ENCODE data around the gene CHMP1A.
A peak's percentile ranks its signal among the peaks of the same experiment; 100 is the strongest.
"Not testable (repeated sequence)": the region's sequence is repeated elsewhere in the genome, so short reads cannot be mapped to it uniquely, and the experiment has no call there.

CHMP1A gene

DNA sequence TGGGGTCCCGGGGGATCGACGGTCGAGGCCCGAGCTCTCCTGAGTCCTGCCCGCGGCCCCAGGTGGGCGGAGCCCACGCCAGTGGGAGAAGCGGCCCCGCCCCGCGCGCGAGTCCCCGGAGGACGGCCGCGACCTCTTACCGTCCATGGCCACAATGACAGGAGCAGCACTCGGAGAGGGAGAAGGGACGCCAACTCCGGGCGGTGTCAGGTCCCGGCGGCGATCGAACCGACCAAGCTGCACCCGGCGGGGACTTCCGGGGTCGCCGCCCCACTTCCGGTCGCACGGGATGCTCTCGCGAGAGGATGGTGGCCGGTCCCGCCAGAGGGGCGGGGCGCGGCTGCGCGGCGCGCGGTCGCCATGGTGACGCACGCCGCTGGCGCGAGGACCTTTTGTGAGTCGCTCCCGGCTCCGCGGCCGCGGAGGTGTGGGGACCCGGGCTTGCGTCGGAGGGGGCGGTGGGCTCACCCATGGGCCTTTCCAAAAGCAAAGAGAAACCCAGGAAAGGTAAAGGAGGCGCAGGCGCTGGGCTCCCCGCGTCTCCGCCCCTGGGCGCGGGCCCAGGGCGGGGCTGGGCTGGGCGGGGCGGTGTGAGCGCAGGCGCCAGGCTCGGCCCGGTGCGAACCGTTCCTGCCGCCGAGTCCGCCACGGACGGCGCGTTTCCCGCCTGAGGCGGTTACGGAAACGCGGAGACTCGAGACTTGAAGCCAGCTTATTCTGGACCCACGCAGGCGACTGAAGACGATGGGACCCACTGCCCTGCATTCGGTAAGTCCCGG lies at the start of gene CHMP1A, which contains the start of gene SPATA33:
TSS of gene CHMP1A (minus strand) at position 267 of the 779 bp plus-strand sequence. CDS start at position 147, 120 bp downstream.
TSS of gene SPATA33 (plus strand) at position 395 of the 779 bp plus-strand sequence. CDS start at position 471, 76 bp downstream.
- Mint-ChIP-seq H3K27me3 (no peaks in the 10 kb centered on the region), H3K9me3 (no peaks in the 10 kb centered on the region), H3K36me3 (peaks cover 24 to 46% of the 10 kb centered on the region in 2 donors), H3K4me3 (peak within 1 kb of the TSS; percentile 94 to 96), H3K4me1 (peaks cover 27 to 51% of the 10 kb centered on the region in 2 donors), H3K27ac (peak within 1 kb of the TSS; percentile 93)
- DNase-seq (peak; percentile 90), ATAC-seq (replicated peaks) (peak; percentile 93 to 96)

- no peaks in the 10 kb centered on the region for H3K9me3 Mint-ChIP-seq
- H3K4me3 Mint-ChIP-seq = peak overlapping the region in 1 of 2 donors; percentile 56
- no peak overlapping the region for H3K27ac Mint-ChIP-seq
- ATAC-seq (replicated peaks) (no peak), DNase-seq (no peak)
- H3K4me1 Mint-ChIP-seq = peaks cover 8 to 18% of the 10 kb centered on the region in 2 donors
- no peaks in the 10 kb centered on the region for H3K36me3 Mint-ChIP-seq
- no peaks in the 10 kb centered on the region for H3K27me3 Mint-ChIP-seq
Observed at GRCh38 chr16:89706518-89707260, 49.2 kb upstream of the CHMP1A start.

DNA sequence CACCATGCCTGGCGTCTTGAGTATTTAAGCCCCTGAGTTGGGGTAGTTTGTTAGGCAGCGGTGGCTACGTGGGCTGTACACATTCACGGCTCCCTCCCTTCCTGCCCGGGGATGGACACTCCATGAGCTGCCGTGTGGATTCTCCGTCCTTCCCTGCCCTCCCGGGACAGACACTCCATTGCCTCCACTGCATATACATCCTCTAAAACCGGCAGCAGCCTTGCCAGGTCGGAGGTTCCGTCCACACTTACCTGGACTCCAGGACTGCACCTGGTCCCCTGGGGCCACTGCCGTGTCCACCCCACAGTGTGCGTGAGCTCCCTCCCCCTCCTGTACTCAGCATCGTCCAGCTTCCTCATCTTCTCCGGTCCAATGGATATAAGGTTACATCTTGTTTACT lies 47.5 kb upstream of the CHMP1A start:
- Mint-ChIP-seq H3K36me3 (peaks cover 0 to under 1% of the 10 kb centered on the region in 2 donors), H3K27ac (no peak overlapping the region), H3K9me3 (no peaks in the 10 kb centered on the region), H3K27me3 (no peaks in the 10 kb centered on the region), H3K4me3 (no peak overlapping the region), H3K4me1 (peaks cover 10 to 26% of the 10 kb centered on the region in 2 donors)
- DNase-seq = no peak
- no peak for ATAC-seq (replicated peaks)

DNA sequence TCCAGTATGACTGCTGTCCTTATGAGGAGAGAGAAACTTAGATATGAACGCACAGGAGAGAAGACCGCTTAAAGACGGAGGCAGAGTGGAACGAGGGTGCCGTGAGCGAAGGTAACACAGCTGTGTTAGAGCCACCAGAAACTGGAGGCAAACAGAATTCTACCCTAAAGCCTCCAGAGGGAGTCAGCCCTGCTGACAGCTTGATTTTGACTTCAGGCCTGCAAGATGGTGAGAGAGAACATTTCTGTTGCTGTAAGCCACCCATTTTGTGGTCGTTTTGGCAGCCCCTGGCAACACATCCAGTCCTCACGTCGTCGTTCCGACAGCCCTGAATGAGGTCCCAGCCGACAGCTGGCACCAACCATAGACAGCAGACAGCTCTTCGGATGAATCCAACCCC lies 46.8 kb upstream of the CHMP1A start:
- Mint-ChIP-seq H3K27me3 (no peaks in the 10 kb centered on the region), H3K36me3 (peaks cover under 1 to 4% of the 10 kb centered on the region in 2 donors), H3K4me1 (peaks cover 11 to 31% of the 10 kb centered on the region in 2 donors), H3K27ac (no peak overlapping the region), H3K4me3 (no peak overlapping the region), H3K9me3 (no peaks in the 10 kb centered on the region)
- ATAC-seq (replicated peaks) = no peak
- no peak for DNase-seq

DNA sequence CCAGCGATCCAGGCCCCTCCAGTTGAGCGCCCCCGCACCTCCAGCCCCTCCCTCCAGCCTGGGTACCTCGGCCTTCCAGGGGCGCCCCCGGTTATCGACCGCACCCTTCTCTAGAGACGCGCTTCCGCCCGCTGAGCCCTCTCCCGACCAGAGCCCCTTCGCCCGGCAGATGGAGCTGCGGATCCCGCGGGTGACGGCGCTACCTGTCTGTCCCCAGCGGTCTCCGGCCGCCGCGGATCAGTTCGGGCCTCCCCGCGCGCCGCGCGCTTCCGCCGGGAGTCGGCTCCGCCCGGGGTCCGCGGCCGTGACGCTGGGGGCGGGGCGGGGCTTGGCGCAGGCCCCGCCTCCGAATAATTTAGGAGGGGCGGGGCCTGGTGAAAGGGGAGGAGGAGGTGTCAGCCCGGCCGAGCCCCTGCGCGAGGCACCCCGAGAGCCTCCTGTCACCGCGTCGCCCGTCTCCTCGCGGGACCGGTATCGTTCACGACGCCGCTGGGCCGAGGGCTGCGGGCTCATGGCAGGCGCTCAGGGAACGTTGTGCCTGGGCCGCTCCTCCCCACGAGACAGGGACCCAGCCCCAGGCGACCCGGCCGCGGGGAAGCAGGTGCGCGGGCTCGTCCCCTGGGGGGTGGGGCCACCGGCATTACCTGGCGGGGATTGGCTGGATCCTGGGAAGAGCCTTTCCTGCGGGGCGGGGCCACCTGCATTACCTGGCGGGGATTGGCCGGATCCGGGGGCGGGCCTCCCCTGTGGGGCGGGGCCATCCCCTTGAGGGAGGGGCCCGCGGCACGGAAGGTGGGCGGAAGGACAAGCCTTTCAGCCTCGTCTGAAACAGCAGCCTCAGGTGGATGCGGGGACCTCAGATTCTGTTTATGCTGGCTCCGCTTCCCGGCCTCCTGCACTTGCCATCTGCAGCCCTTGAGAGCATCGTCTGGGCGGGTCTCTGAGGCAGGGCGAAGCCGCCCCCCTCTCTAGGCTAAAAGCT lies 44.2 kb upstream of the CHMP1A start, which contains the start of gene SPATA2L:
TSS of gene SPATA2L (minus strand) at position 281 of the 982 bp plus-strand sequence. CDS start 473 bp downstream, outside the sequence.
- peak within 1 kb of the TSS; percentile 92 for H3K27ac Mint-ChIP-seq
- DNase-seq (peak; percentile 94), ATAC-seq (replicated peaks) (peak; percentile 69 to 77)
- H3K9me3 Mint-ChIP-seq = no peaks in the 10 kb centered on the region
- peaks cover 15 to 35% of the 10 kb centered on the region in 2 donors for H3K4me1 Mint-ChIP-seq
- no peaks in the 10 kb centered on the region for H3K27me3 Mint-ChIP-seq
- H3K4me3 Mint-ChIP-seq = peak within 1 kb of the TSS; percentile 86 to 88
- peaks cover 6 to 8% of the 10 kb centered on the region in 2 donors for H3K36me3 Mint-ChIP-seq

DNA sequence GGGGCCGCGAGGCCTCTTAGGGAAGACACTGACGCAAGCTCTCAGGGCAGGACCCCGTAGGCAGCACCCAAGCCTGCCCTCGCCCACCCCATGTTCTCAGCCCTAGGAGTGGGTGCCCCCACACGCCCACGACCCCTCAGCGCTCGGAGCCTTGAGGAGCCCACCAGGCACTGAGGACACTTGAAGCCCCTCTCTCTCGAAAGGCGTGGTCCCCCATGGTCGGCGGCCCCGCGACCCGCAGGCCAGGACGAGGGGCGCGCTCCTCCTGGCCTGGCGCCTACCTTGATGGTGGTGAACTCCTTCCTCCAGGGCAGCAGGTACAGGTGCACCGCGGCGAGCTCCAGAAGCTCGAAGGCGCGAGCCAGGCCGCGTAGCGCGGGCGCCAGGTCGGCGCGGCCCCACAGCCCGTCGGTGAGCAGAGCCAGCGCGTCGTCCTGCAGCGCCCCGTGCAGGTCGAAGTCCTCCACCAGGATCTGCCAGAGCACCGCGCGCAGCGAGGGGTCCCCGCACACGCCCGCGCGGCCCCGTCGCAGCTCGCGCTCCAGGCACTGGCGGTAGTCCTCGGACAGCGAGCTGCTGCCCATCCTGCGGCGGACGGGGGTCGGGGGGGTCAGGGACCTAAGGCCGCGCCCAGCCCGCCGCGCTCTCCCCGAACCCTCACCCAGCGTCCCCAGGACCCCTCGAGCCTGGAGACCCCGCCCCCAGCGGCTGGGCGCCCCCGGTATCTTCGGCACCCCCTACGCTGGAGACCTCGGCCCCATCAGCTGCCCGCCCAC lies 43.3 kb upstream of the CHMP1A start:
- Mint-ChIP-seq H3K4me3 (peak overlapping the region; percentile 86 to 88), H3K27me3 (no peaks in the 10 kb centered on the region), H3K36me3 (peaks cover 7 to 11% of the 10 kb centered on the region in 2 donors), H3K27ac (peak overlapping the region; percentile 92), H3K9me3 (no peaks in the 10 kb centered on the region), H3K4me1 (peaks cover 14 to 38% of the 10 kb centered on the region in 2 donors)
- ATAC-seq (replicated peaks) = peak; percentile 47 to 49
- DNase-seq = peak; percentile 55

DNA sequence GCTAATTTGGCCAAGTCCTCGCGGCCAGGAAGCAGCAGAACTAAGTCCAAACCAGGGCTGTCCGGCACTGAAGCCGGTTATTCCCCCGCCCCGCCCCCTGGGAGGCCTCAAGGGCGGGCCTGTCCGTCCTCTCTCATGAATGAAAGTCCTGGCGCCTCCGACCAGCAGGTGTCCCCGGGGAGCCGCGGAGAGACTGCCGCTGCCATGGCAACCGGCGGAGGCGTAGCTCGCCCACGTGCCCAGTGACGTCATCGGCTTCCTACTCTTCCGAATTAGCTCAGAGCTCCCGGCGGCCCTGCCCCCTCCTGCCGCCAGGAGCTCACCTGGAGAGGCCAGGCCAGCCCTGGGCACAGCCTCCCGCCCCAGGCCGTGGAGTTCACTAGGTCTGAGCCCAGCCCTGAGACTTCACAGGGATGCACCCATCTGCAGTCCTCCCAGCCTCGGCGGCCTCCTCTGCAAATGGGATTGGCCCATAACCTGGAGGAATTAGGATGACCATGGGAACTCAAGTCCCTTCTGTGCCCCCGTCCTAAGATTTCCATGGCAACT lies 42.7 kb upstream of the CHMP1A start:
- Mint-ChIP-seq H3K4me1 (peaks cover 12 to 41% of the 10 kb centered on the region in 2 donors), H3K4me3 (peak overlapping the region; percentile 86 to 88), H3K36me3 (peaks cover 11 to 16% of the 10 kb centered on the region in 2 donors), H3K27ac (peak overlapping the region; percentile 86), H3K27me3 (no peaks in the 10 kb centered on the region), H3K9me3 (no peaks in the 10 kb centered on the region)
- ATAC-seq (replicated peaks) (peak; percentile 27 to 31), DNase-seq (peak; percentile 92)

GRCh38 chr16:89699629-89700099 lies 42.2 kb upstream of the CHMP1A start:
- ATAC-seq (replicated peaks); H3K9me3 Mint-ChIP-seq; H3K27me3 Mint-ChIP-seq; DNase-seq: not testable (repeated sequence)
- Mint-ChIP-seq H3K4me1 (peaks cover 12 to 41% of the 10 kb centered on the region in 2 donors), H3K36me3 (peaks cover 15 to 20% of the 10 kb centered on the region in 2 donors), H3K27ac (peak overlapping the region; percentile 86), H3K4me3 (peak overlapping the region; percentile 86 to 88)

GRCh38 chr16:89698717-89699116 lies 41.2 kb upstream of the CHMP1A start:
- ATAC-seq (replicated peaks); H3K27me3 Mint-ChIP-seq; H3K27ac Mint-ChIP-seq; H3K4me3 Mint-ChIP-seq; DNase-seq; H3K9me3 Mint-ChIP-seq: not testable (repeated sequence)
- Mint-ChIP-seq H3K36me3 (peaks cover 19 to 23% of the 10 kb centered on the region in 2 donors), H3K4me1 (peaks cover 16 to 44% of the 10 kb centered on the region in 2 donors)

DNA sequence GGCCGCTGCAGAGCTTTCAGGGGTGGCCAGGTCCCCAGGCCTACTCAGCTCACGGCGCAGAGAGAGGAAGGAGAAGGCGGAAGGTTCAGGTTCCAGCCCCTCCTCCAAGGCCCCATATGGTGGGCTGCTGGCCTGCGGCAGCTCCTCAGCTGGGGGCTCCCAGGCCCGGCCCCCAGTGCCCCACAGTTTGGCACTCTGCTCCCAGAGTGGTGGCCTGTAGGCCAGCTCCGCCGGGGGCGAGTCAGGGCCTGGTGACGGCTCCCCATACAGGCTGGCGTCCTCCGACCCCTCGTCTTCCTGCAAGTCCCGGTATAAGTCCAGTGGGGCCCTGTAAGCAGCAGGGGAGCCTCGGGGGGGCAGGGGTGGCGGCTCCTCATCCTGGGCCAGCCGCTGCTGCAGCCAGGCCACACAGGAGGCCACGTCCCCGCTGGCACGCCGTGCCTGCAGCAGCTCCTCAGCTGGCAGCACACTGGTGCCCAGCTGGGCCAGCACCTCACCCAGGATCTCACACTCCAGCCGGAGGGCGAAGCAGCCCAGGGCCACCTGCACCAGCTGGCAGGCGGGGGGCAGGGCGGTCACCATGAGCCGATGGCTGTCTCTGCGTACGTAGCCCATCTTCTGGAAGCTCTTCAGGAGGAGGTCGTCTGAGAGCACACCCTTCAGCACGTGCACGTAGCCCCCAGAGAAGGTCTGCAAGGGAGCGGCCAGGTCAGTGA lies 40.3 kb upstream of the CHMP1A start:
- ATAC-seq (replicated peaks) (no peak), DNase-seq (no peak)
- Mint-ChIP-seq H3K9me3 (no peaks in the 10 kb centered on the region), H3K4me1 (peaks cover 20 to 47% of the 10 kb centered on the region in 2 donors), H3K36me3 (peaks cover 25 to 29% of the 10 kb centered on the region in 2 donors), H3K4me3 (no peak overlapping the region), H3K27me3 (no peaks in the 10 kb centered on the region), H3K27ac (no peak overlapping the region)

DNA sequence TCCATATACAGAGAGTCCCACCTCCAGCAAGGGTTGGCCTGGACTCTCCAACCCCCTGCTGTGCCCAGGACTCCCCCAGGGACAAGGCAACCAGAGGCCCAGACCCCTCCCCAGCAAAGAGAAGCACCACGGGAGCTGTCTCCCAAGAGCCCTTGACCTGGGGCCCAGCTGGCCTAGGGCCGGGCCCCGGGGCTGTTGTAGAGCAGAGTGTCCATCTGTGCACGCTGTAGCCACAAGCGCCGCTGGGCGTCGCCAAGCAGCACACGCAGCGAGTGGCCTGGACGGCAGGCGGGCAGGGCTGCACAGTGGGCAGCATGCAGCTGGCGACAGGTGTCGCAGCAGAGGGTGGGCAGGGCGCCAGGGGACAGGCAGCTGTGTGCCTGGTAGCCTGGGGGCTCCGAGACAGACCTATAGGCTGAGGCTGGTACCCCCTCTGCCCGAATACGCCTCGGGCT lies 39.7 kb upstream of the CHMP1A start:
- H3K4me1 Mint-ChIP-seq = peaks cover 17 to 41% of the 10 kb centered on the region in 2 donors
- H3K27ac Mint-ChIP-seq = no peak overlapping the region
- no peak for ATAC-seq (replicated peaks)
- no peaks in the 10 kb centered on the region for H3K27me3 Mint-ChIP-seq
- no peaks in the 10 kb centered on the region for H3K9me3 Mint-ChIP-seq
- peak overlapping the region in 1 of 2 donors; percentile 19 for H3K4me3 Mint-ChIP-seq
- no peak for DNase-seq
- H3K36me3 Mint-ChIP-seq = peaks cover 29 to 32% of the 10 kb centered on the region in 2 donors

- Mint-ChIP-seq H3K27me3 (no peaks in the 10 kb centered on the region), H3K4me3 (peak overlapping the region in 1 of 2 donors; percentile 19), H3K4me1 (peaks cover 17 to 39% of the 10 kb centered on the region in 2 donors), H3K36me3 (peaks cover 33 to 36% of the 10 kb centered on the region in 2 donors), H3K9me3 (no peaks in the 10 kb centered on the region), H3K27ac (peak overlapping the region; percentile 9)
- ATAC-seq (replicated peaks) (peak in 1 of 2 donors; percentile 6), DNase-seq (no peak)
Observed at GRCh38 chr16:89696670-89697128, 39.2 kb upstream of the CHMP1A start.
